A673 (cell line): ENCODE data around the gene SRA1.

Experiments
- CTCF ChIP-seq: fragments of 300-800, 200-600 bp; sonication (generic); conservative IDR thresholded peaks from 2 replicates; pipeline ENCODE4 v1.5.1; 2017; ENCODE audit warnings: low read depth, mild to moderate bottlenecking, antibody characterized with exemption, low read length, moderate library complexity, mixed read lengths
- EZH2 ChIP-seq: fragments of 200-600 bp; sonication (generic); IDR thresholded peaks from 2 replicates; pipeline ENCODE4 v1.6.1; 2017; ENCODE audit warnings: borderline replicate concordance, low read depth, mild to moderate bottlenecking, mixed read lengths, antibody characterized with exemption, low read length; ENCODE audit not compliant: poor library complexity, severe bottlenecking

- TF ChIP-seq CTCF (no peak), EZH2 (no peak)
Measured at GRCh38 chr5:140570488-140570887, 13.2 kb upstream of the SRA1 start.
